HEK293 (cell line): ENCODE measurements around the gene SERF2.

Source experiments
- BCL11B ChIP-seq: fragments of 450-650 bp; formaldehyde crosslinking; IDR thresholded peaks from 2 replicates; pipeline ENCODE4 v1.5.1; 2016; ENCODE audit warnings: low read depth, missing biosample characterization, missing genetic modification characterization
- GLIS2 ChIP-seq: fragments of 450-650 bp; formaldehyde crosslinking; IDR thresholded peaks from 2 replicates; pipeline ENCODE4 v1.5.1; 2016; ENCODE audit warnings: missing biosample characterization, missing genetic modification characterization
- KLF16 ChIP-seq: fragments of 450-650 bp; formaldehyde crosslinking; IDR thresholded peaks from 2 replicates; pipeline ENCODE4 v1.5.1; 2017; ENCODE audit warnings: missing biosample characterization, missing genetic modification characterization
- KLF17 ChIP-seq: fragments of 450-650 bp; formaldehyde crosslinking; IDR thresholded peaks from 2 replicates; pipeline ENCODE4 v1.5.1; 2016; ENCODE audit warnings: missing biosample characterization, missing genetic modification characterization
- KLF7 ChIP-seq: fragments of 450-650 bp; formaldehyde crosslinking; IDR thresholded peaks from 2 replicates; pipeline ENCODE4 v1.5.1; 2016; ENCODE audit warnings: missing biosample characterization, missing genetic modification characterization, borderline replicate concordance
- KLF8 ChIP-seq: fragments of 450-650 bp; formaldehyde crosslinking; IDR thresholded peaks from 2 replicates; pipeline ENCODE4 v1.5.1; 2016; ENCODE audit warnings: missing biosample characterization, missing genetic modification characterization
- MZF1 ChIP-seq: fragments of 450-650 bp; formaldehyde crosslinking; IDR thresholded peaks from 2 replicates; pipeline ENCODE4 v1.5.1; 2017; ENCODE audit warnings: missing biosample characterization, missing genetic modification characterization, borderline replicate concordance
- PATZ1 ChIP-seq: fragments of 450-650 bp; formaldehyde crosslinking; IDR thresholded peaks from 2 replicates; pipeline ENCODE4 v1.5.1; 2016; ENCODE audit warnings: missing biosample characterization, missing genetic modification characterization
- SETDB1 ChIP-seq: IDR thresholded peaks from one replicate; pipeline ENCODE4 v1.6.1; 2017; ENCODE audit warnings: mild to moderate bottlenecking, low read length, moderate library complexity, mixed read lengths; ENCODE audit not compliant: insufficient read length
- SP3 ChIP-seq: fragments of 450-650 bp; formaldehyde crosslinking; IDR thresholded peaks from 2 replicates; pipeline ENCODE4 v1.5.1; 2016; ENCODE audit warnings: missing biosample characterization, missing genetic modification characterization
- SP7 ChIP-seq: fragments of 450-650 bp; formaldehyde crosslinking; IDR thresholded peaks from 2 replicates; pipeline ENCODE4 v1.5.1; 2016; ENCODE audit warnings: missing biosample characterization, missing genetic modification characterization
- YY1 ChIP-seq: fragments of 450-650 bp; formaldehyde crosslinking; IDR thresholded peaks from 2 replicates; pipeline ENCODE4 v1.5.1; 2018; ENCODE audit warnings: missing biosample characterization, missing genetic modification characterization
- ZBTB17 ChIP-seq: fragments of 450-650 bp; formaldehyde crosslinking; IDR thresholded peaks from 2 replicates; pipeline ENCODE4 v1.5.1; 2016; ENCODE audit warnings: missing biosample characterization, missing genetic modification characterization
- ZBTB7A ChIP-seq: fragments of 450-650 bp; formaldehyde crosslinking; IDR thresholded peaks from 2 replicates; pipeline ENCODE4 v1.5.1; 2016; ENCODE audit warnings: low read depth, missing biosample characterization, missing genetic modification characterization
- ZEB2 ChIP-seq: fragments of 450-650 bp; formaldehyde crosslinking; IDR thresholded peaks from 2 replicates; pipeline ENCODE4 v1.5.1; 2016; ENCODE audit warnings: missing biosample characterization, missing genetic modification characterization
- ZFP37 ChIP-seq: fragments of 450-650 bp; formaldehyde crosslinking; IDR thresholded peaks from 2 replicates; pipeline ENCODE4 v1.5.1; 2016; ENCODE audit warnings: missing biosample characterization, missing genetic modification characterization
- ZNF37A ChIP-seq: fragments of 450-650 bp; IDR thresholded peaks from 2 replicates; pipeline ENCODE4 v1.5.1; 2018; ENCODE audit warnings: missing biosample characterization, missing genetic modification characterization
- ZNF426 ChIP-seq: fragments of 450-650 bp; formaldehyde crosslinking; IDR thresholded peaks from 2 replicates; pipeline ENCODE4 v1.5.1; 2017; ENCODE audit warnings: missing biosample characterization, missing genetic modification characterization, mild to moderate bottlenecking, inconsistent platforms, moderate library complexity
- ZNF449 ChIP-seq: fragments of 450-650 bp; formaldehyde crosslinking; IDR thresholded peaks from 2 replicates; pipeline ENCODE4 v1.5.1; 2017; ENCODE audit warnings: missing biosample characterization, mild to moderate bottlenecking, missing genetic modification characterization, moderate library complexity
- ZNF488 ChIP-seq: fragments of 450-650 bp; formaldehyde crosslinking; IDR thresholded peaks from 2 replicates; pipeline ENCODE4 v1.5.1; 2016; ENCODE audit warnings: missing biosample characterization, missing genetic modification characterization
- ZNF518A ChIP-seq: fragments of 450-650 bp; formaldehyde crosslinking; conservative IDR thresholded peaks from 2 replicates; pipeline ENCODE4 v1.5.1; 2016; ENCODE audit warnings: low read depth, missing biosample characterization, missing genetic modification characterization
- ZNF600 ChIP-seq: fragments of 450-650 bp; formaldehyde crosslinking; IDR thresholded peaks from 2 replicates; pipeline ENCODE4 v1.5.1; 2016; ENCODE audit warnings: missing biosample characterization, missing genetic modification characterization
- ZNF610 ChIP-seq: fragments of 450-650 bp; formaldehyde crosslinking; IDR thresholded peaks from 2 replicates; pipeline ENCODE4 v1.5.1; 2016; ENCODE audit warnings: missing biosample characterization, missing genetic modification characterization, borderline replicate concordance
- ZNF629 ChIP-seq: fragments of 450-650 bp; formaldehyde crosslinking; IDR thresholded peaks from 2 replicates; pipeline ENCODE4 v1.5.1; 2017; ENCODE audit warnings: missing biosample characterization, missing genetic modification characterization
- ZNF639 ChIP-seq: fragments of 450-650 bp; formaldehyde crosslinking; IDR thresholded peaks from 2 replicates; pipeline ENCODE4 v1.5.1; 2016; ENCODE audit warnings: missing biosample characterization, missing genetic modification characterization
- ZNF76 ChIP-seq: fragments of 450-650 bp; formaldehyde crosslinking; IDR thresholded peaks from 2 replicates; pipeline ENCODE4; 2016; ENCODE audit warnings: low read depth, missing biosample characterization, missing genetic modification characterization, borderline replicate concordance

SERF2 gene

GRCh38 chr15:43800286-43801141 is 8.4 kb downstream of the SERF2 start, which contains the start of gene HYPK (continued):
- peak; percentile 42; the same call in 1 of the 2 replicates for TF ChIP-seq MZF1 (tag by site-specific recombination)
- TF ChIP-seq ZNF449: peak; percentile 43; the same call in 1 of the 2 replicates
- 0 out of 2 replicates have a peak, but pooled peaks have one; percentile 51 for TF ChIP-seq ZEB2
- 0 out of 2 replicates have a peak, but pooled peaks have one; percentile 43 for TF ChIP-seq GLIS2 (tag by site-specific recombination)
- peak; percentile 73; the same call in 1 of the 2 replicates for TF ChIP-seq SP7 (tag by site-specific recombination)
- TF ChIP-seq ZFP37: peak; percentile 8; the same call in 1 of the 2 replicates
- TF ChIP-seq KLF16 (tag by site-specific recombination): peak; percentile 61
- TF ChIP-seq ZNF426 (tag by site-specific recombination): no peak
- TF ChIP-seq KLF7 (tag by site-specific recombination): peak; percentile 47; the same call in 1 of the 2 replicates
- no peak for TF ChIP-seq ZNF37A (tag by site-specific recombination)
- peak; percentile 66; the same call in 1 of the 2 replicates for TF ChIP-seq YY1 (tag by site-specific recombination)
- peak; percentile 62 for TF ChIP-seq ZBTB17
- TF ChIP-seq BCL11B (tag by site-specific recombination): no peak
- TF ChIP-seq KLF8: peak; percentile 87
- peak; percentile 77 for TF ChIP-seq PATZ1 (tag by site-specific recombination)
- TF ChIP-seq ZNF488 (tag by site-specific recombination): no peak
- TF ChIP-seq ZNF639 (tag by site-specific recombination): peak; percentile 53; the same call in 1 of the 2 replicates
- peak; percentile 74 for TF ChIP-seq ZNF629 (tag by site-specific recombination)
- TF ChIP-seq ZNF518A: peak; percentile 62
- TF ChIP-seq ZNF76: peak; percentile 90
- TF ChIP-seq SETDB1: no peak
- peak; percentile 82 for TF ChIP-seq SP3 (tag by site-specific recombination)
- peak; percentile 49; the same call in 1 of the 2 replicates for TF ChIP-seq ZBTB7A (tag by site-specific recombination)
- 0 out of 2 replicates have a peak, but pooled peaks have one; percentile 44 for TF ChIP-seq KLF17 (tag by site-specific recombination)
- no peak for TF ChIP-seq ZNF610 (tag by site-specific recombination)
- peak; percentile 87 for TF ChIP-seq ZNF600 (tag by site-specific recombination)
